GM12891 (cell line): ENCODE data around the gene CARNS1.

Experiments
- POLR2A ChIP-seq: IDR thresholded peaks from 2 replicates; pipeline ENCODE4 v1.6.1; 2011; ENCODE audit warnings: low read depth, low read length, control low read depth
- POLR2AphosphoS5 ChIP-seq: IDR thresholded peaks from 2 replicates; pipeline ENCODE4 v1.6.1; 2011; ENCODE audit warnings: low read depth, low read length, control low read depth

DNA sequence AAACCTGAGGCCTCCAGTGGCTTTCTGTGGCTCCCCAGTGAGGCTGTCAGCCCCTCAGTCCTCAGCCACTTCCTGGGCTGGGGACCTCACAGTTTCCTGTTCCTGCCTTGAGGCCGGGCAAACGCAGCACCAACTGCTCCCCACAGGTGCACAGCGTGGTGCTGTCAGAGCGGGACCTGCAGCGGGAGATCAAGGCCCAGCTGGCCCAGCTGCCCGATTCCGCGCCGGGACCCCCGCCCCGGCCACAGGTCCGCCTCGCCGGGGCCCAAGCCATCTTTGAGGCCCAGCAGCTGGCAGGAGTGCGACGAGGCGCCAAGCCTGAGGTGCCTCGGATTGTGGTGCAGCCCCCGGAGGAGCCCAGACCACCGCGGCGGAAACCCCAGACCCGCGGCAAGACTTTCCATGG is 6.2 kb upstream of the CARNS1 start:
- TF ChIP-seq POLR2A, result peak; percentile 48; the same call in 1 of the 2 replicates
- TF ChIP-seq POLR2AphosphoS5, result peak; percentile 68
